GM12878 (cell line): ENCODE data around the gene AP2A2. TPM values are rescaled to one million over a fixed set of nuclear protein-coding genes. Genes with fewer than 3 reads are reported as not detected.

Experiments
- ATAC-seq: fragments of 200-7000 bp; cut with Tn5 transposase; 3 replicates; pipeline ENCODE4 v1.9.1; 2020; ENCODE audit warnings: mild to moderate bottlenecking, moderate library complexity
- BruUV-seq: library from RNA; stranded (reverse); fragments of 400-500 nt; replicated peaks from 2 replicates; lab custom pipeline; 2021; lab: Mats Ljungman, UMichigan
- CTCF ChIA-PET: fragments of 300-600 bp; sonication (Branson Sonifier 250); formaldehyde crosslinking; extraction: SDS; loops from one replicate; lab custom pipeline; 2021; ENCODE audit warnings: inconsistent platforms; lab: Yijun Ruan, JAX
- POLR2A ChIA-PET: fragments of 350-600 bp; formaldehyde crosslinking; extraction: SDS; loops from one replicate; lab custom pipeline; 2021; ENCODE audit warnings: inconsistent platforms; lab: Charles Lee
- RAD21 ChIA-PET: fragments of 300-600 bp; sonication (Branson Sonifier 250); formaldehyde crosslinking; loops from one replicate; lab custom pipeline; 2023; ENCODE audit warnings: antibody characterized with exemption; ENCODE audit not compliant: unreplicated experiment; lab: Charles Lee
- SMC1A ChIA-PET: fragments of 300-600 bp; sonication (Branson Sonifier 250); formaldehyde crosslinking; loops from one replicate; lab custom pipeline; 2023; ENCODE audit not compliant: unreplicated experiment, uncharacterized antibody; lab: Charles Lee
- DNase-seq: peaks from one replicate; pipeline ENCODE4 v3.0.0-alpha.2; 2011; ENCODE audit warnings: low read depth, low spot score
- FAIRE-seq: peaks from 3 replicates; lab custom pipeline; 2011; peaks lifted over from hg19 to GRCh38; lab: Jason Lieb, UNC
- H2AFZ ChIP-seq: 2 replicates; pipeline ENCODE4 v1.6.0; 2011; ENCODE audit warnings: low read depth, low read length, control low read depth; ENCODE audit not compliant: control insufficient read depth
- H3K27ac ChIP-seq: 2 replicates; pipeline ENCODE4 v1.5.1; 2011; ENCODE audit warnings: control low read depth; ENCODE audit not compliant: control insufficient read depth, insufficient read depth
- H3K27me3 ChIP-seq, 2 experiments: replicated peaks in 1 of 2; 2 replicates each; pipeline versions ENCODE4 v1.6.0 to v1.6.1; 2011; ENCODE audit warnings: low read length in 1 of 2; ENCODE audit not compliant: control insufficient read depth in 2 of 2, insufficient read depth in 2 of 2
- H3K36me3 ChIP-seq, 2 experiments: 2 replicates each; pipeline ENCODE4 v1.5.1; 2011; ENCODE audit warnings: low read length in 1 of 2; ENCODE audit not compliant: control insufficient read depth in 2 of 2, insufficient read depth in 2 of 2
- H3K4me1 ChIP-seq: 2 replicates; pipeline ENCODE4 v1.6.1; 2011; ENCODE audit warnings: mild to moderate bottlenecking, low read length, moderate library complexity, mixed read lengths; ENCODE audit not compliant: control insufficient read depth, insufficient read depth
- H3K4me2 ChIP-seq: 2 replicates; pipeline ENCODE4 v1.6.0; 2011; ENCODE audit warnings: control low read depth; ENCODE audit not compliant: control insufficient read depth, insufficient read depth
- H3K4me3 ChIP-seq: fragments of 200-600 bp; sonication (generic); 2 replicates; pipeline ENCODE4 v1.5.1; 2016
- H3K79me2 ChIP-seq: 2 replicates; pipeline ENCODE4 v1.6.0; 2011; ENCODE audit warnings: low read length; ENCODE audit not compliant: control insufficient read depth, insufficient read depth
- H3K9ac ChIP-seq: 2 replicates; pipeline ENCODE4 v1.8.0; 2011; ENCODE audit warnings: low read length, control low read depth, mixed read lengths; ENCODE audit not compliant: control insufficient read depth, insufficient read depth
- H3K9me3 ChIP-seq: replicated peaks from 3 replicates; pipeline ENCODE4 v1.5.1; 2011; ENCODE audit warnings: mild to moderate bottlenecking, low read length; ENCODE audit not compliant: control insufficient read depth, insufficient read depth
- H4K20me1 ChIP-seq: 2 replicates; pipeline ENCODE4 v1.6.0; 2011; ENCODE audit not compliant: control insufficient read depth, insufficient read depth
- BCL11A ChIP-seq: IDR thresholded peaks from 2 replicates; pipeline ENCODE4 v1.6.1; 2011; ENCODE audit warnings: low read depth, low read length
- POLR2AphosphoS5 ChIP-seq: IDR thresholded peaks from 2 replicates; pipeline ENCODE4 v1.6.1; 2011; ENCODE audit warnings: mild to moderate bottlenecking, low read length, inconsistent platforms
- SPI1 ChIP-seq: IDR thresholded peaks from 2 replicates; pipeline ENCODE4 v1.6.1; 2011; ENCODE audit warnings: low read depth, mild to moderate bottlenecking, low read length, moderate library complexity, borderline replicate concordance; ENCODE audit not compliant: insufficient read depth
- ZZZ3 ChIP-seq: IDR thresholded peaks from 2 replicates; pipeline ENCODE4 v1.6.1; 2011; ENCODE audit warnings: low read depth; ENCODE audit not compliant: control insufficient read depth, insufficient read length
- WGBS: methylation state at CpG from one replicate; pipeline ENCODE4 v1.1.6; 2016; ENCODE audit warnings: low lambda C conversion rate; ENCODE audit not compliant: insufficient replicate concordance, insufficient coverage; ENCODE audit errors: missing lambda C conversion rate; 5-methylcytosine and 5-hydroxymethylcytosine counted together
- in situ Hi-C: fragments of 300-500 bp; cut with MboI; formaldehyde crosslinking; loops from 9 replicates; pipeline ENCODE4 v1.14.3; 2018; ENCODE audit warnings: mixed read lengths
- intact Hi-C: fragments of 100-400 bp; cut with micrococcal nuclease; formaldehyde crosslinking; loops from one replicate; pipeline ENCODE4 v1.14.2; 2022; ENCODE audit not compliant: unreplicated experiment
- polyA plus RNA-seq, 11 experiments: library from polyadenylated mRNA; depleted of rRNA in 4 of 11; unstranded in 6 of 11; stranded (reverse) in 5 of 11; fragments of >200 nt; fragmentation: Nextera tagmentation in 4 of 11; fragmentation: Illumina TruSeq in 1 of 11; extraction: Ambion mirVana in 4 of 11; extraction: Trizol in 1 of 11; gene quantifications; 1 replicate in 1 of 11; 2 replicates in 10 of 11; pipeline versions ENCODE4 v1.2.1 to v1.2.3, GENCODE V29; 2011 to 2016; ENCODE audit warnings: inconsistent platforms in 2 of 11, missing spikeins in 2 of 11, low read depth in 1 of 11
- total RNA-seq, 4 experiments: library from RNA; depleted of rRNA in 3 of 4; stranded (reverse); fragments of >200 nt in 3 of 4; fragmentation: Illumina TruSeq in 1 of 4; extraction: Trizol in 1 of 4; gene quantifications; 2 replicates each; pipeline versions ENCODE4 v1.2.1 to v1.2.3, GENCODE V29; 2013 to 2021
- TF ChIP-seq, protein P1 (sequence below), 3 experiments: IDR thresholded peaks in 2 of 3; conservative IDR thresholded peaks in 1 of 3; 2 replicates each; pipeline ENCODE4 v1.5.1; 2011; ENCODE audit warnings: low read depth in 3 of 3, low read length in 3 of 3, mild to moderate bottlenecking in 3 of 3, control low read depth in 2 of 3, moderate library complexity in 2 of 3, inconsistent platforms in 1 of 3, mixed read lengths in 1 of 3; ENCODE audit not compliant: control insufficient read depth in 2 of 3, insufficient read depth in 1 of 3; ENCODE audit errors: extremely low read depth in 1 of 3

AP2A2 gene
- total and polyA plus RNA-seq, 10 of the 15 experiments (the other 5 are each of a cell fraction or from before 2014, with no cell fraction given): 0.58 to 48.8 (median 18.2) TPM

- TF ChIP-seq, protein P1, sequence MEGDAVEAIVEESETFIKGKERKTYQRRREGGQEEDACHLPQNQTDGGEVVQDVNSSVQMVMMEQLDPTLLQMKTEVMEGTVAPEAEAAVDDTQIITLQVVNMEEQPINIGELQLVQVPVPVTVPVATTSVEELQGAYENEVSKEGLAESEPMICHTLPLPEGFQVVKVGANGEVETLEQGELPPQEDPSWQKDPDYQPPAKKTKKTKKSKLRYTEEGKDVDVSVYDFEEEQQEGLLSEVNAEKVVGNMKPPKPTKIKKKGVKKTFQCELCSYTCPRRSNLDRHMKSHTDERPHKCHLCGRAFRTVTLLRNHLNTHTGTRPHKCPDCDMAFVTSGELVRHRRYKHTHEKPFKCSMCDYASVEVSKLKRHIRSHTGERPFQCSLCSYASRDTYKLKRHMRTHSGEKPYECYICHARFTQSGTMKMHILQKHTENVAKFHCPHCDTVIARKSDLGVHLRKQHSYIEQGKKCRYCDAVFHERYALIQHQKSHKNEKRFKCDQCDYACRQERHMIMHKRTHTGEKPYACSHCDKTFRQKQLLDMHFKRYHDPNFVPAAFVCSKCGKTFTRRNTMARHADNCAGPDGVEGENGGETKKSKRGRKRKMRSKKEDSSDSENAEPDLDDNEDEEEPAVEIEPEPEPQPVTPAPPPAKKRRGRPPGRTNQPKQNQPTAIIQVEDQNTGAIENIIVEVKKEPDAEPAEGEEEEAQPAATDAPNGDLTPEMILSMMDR (IDR thresholded peaks at IDR 0.05 in 2 of 3, conservative IDR thresholded peaks at IDR 0.05 in 1 of 3; ENCODE audit: control insufficient read depth in 2 of 3, extremely low read depth in 1 of 3, insufficient read depth in 1 of 3, low read depth in 3 of 3, low read length in 3 of 3): no peak
- TF ChIP-seq BCL11A (no peak), SPI1 (no peak)
Measured at GRCh38 chr11:1013631-1013935, 87.9 kb downstream of the AP2A2 start (continued).

GRCh38 chr11:1014276-1014675 lies 88.6 kb downstream of the AP2A2 start:
- Histone ChIP-seq H4K20me1 (no peaks in the 10 kb centered on the region), H3K27me3 (no peaks in the 10 kb centered on the region), H3K27ac (no peak overlapping the region), H2AFZ (no peak overlapping the region), H3K79me2 (no peaks in the 10 kb centered on the region), H3K9me3 (no peaks in the 10 kb centered on the region), H3K9ac (no peak overlapping the region), H3K4me1 (no peaks in the 10 kb centered on the region), H3K4me3 (no peak overlapping the region), H3K4me2 (no peak overlapping the region), H3K36me3 (peaks cover 2 to 4% of the 10 kb centered on the region in 2 experiments; a peak in 3 of 4 replicates)
- CTCF ChIA-PET: no interaction called here
- WGBS: 98% methylated on average over 12 of the region's 14 CpGs
- RAD21 ChIA-PET: no interaction called here
- in situ Hi-C loops: no loop called here
- BruUV-seq: no TSS peak
- intact Hi-C loops: no loop called here
- no peak for DNase-seq
- TF ChIP-seq ZZZ3 (no peak), POLR2AphosphoS5 (no peak)
- SMC1A ChIA-PET: no interaction called here
- no peak for FAIRE-seq
- POLR2A ChIA-PET: no interaction called here
- ATAC-seq: no peak
